ENCODE measurements around the gene TMEM205. TPM values are rescaled to one million over a fixed set of nuclear protein-coding genes. Genes with fewer than 3 reads are reported as not detected.
A peak's percentile ranks its signal among the peaks of the same experiment; 100 is the strongest.
"Not testable (repeated sequence)": the region's sequence is repeated elsewhere in the genome, so short reads cannot be mapped to it uniquely, and the experiment has no call there.

TMEM205 gene
- total RNA-seq: 10 to 100 TPM; 60.4 to 64.7 TPM

DNA sequence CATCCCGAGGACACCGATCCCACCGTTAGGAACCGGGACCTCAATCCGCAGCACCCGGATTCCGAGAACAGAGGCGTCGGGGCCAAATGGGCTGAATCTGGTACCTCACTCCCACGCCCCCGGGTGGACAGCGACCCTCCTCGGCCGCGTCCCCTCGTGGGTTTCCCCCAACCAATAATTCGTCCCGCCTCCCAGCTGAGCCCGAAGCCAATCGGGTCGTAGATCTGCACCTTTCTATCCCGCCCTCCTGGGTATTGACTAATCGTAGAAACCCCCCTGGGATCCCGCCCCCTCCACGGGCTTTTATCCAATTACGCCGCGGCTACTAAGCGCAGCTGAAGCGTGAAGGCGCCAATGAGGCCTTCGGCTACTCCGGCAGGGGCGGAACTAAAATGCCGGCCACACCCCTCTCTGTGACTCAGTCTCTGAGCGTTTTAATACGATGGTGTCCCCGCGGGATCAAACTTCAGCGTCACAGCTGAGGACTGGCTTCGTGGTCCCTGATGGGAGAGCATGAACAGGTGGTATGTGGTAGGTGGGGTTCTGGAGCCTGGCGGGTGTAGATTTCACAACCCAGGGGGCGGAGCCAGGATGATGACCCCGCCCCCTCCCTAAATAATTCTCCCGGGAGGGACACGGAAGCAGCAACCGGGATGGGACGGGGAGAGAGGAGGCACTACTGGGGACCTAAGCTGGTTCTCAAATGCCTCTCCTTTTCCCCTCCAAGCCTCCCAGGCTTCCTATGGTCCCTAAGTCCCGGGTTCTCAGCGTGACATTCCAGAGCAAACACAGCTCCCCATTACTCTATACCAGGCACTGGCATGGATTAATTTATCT is at the start of gene TMEM205, which contains the start of gene CCDC159:
TMEM205 (minus strand) TSS at position 165 of the 837 bp plus-strand sequence. CDS start 649 bp downstream, outside the sequence.
CCDC159 (plus strand) TSS at position 416 of the 837 bp plus-strand sequence; CDS start at position 504, 88 bp downstream.
- Mint-ChIP-seq H3K27me3 (ENCODE audit: low read depth) (no peaks in the 10 kb centered on the region), H3K27ac (peak within 1 kb of the TSS; percentile 88), H3K36me3 (ENCODE audit: insufficient read depth in 2 of 2) (peaks cover 4 to 6% of the 10 kb centered on the region in 2 donors), H3K4me3 (peak within 1 kb of the TSS; percentile 95 to 96), H3K9me3 (peaks cover 2% of the 10 kb centered on the region in 2 donors), H3K4me1 (ENCODE audit: low read depth) (peaks cover 33% of the 10 kb centered on the region)
- peak; percentile 98 to 99 for DNase-seq
- peak; percentile 96 for ATAC-seq (replicated peaks in 1 of 2)

- Mint-ChIP-seq H3K36me3 (ENCODE audit: insufficient read depth in 2 of 2) (peaks cover 1 to 2% of the 10 kb centered on the region in 2 donors), H3K27me3 (ENCODE audit: low read depth) (peaks cover 10% of the 10 kb centered on the region), H3K4me3 (no peak overlapping the region), H3K9me3 (peaks cover 0 to 4% of the 10 kb centered on the region in 2 donors), H3K27ac (no peak overlapping the region), H3K4me1 (ENCODE audit: low read depth) (peaks cover 6% of the 10 kb centered on the region)
- DNase-seq (no peak), ATAC-seq (replicated peaks in 1 of 2) (no peak)
These were observed 45.0 kb upstream of the TMEM205 start for GRCh38 chr19:11390933-11391680.

- DNase-seq (no peak), ATAC-seq (replicated peaks in 1 of 2) (no peak)
- Mint-ChIP-seq H3K4me3 (no peak overlapping the region), H3K36me3 (ENCODE audit: insufficient read depth in 2 of 2) (peaks cover 1 to 2% of the 10 kb centered on the region in 2 donors), H3K27ac (no peak overlapping the region), H3K9me3 (peaks cover 0 to 4% of the 10 kb centered on the region in 2 donors), H3K27me3 (ENCODE audit: low read depth) (peaks cover 9% of the 10 kb centered on the region), H3K4me1 (ENCODE audit: low read depth) (peaks cover 6% of the 10 kb centered on the region)
These were observed 44.3 kb upstream of the TMEM205 start for GRCh38 chr19:11390359-11390758.

- H3K27me3 Mint-ChIP-seq (ENCODE audit: low read depth): peaks cover 6% of the 10 kb centered on the region
- H3K4me1 Mint-ChIP-seq (ENCODE audit: low read depth): peaks cover 14% of the 10 kb centered on the region
- ATAC-seq (replicated peaks in 1 of 2): no peak
- H3K4me3 Mint-ChIP-seq: no peak overlapping the region
- no peak for DNase-seq
- peaks cover 1 to 2% of the 10 kb centered on the region in 2 donors for H3K36me3 Mint-ChIP-seq (ENCODE audit: insufficient read depth in 2 of 2)
- peaks cover 0 to 4% of the 10 kb centered on the region in 2 donors for H3K9me3 Mint-ChIP-seq
- H3K27ac Mint-ChIP-seq: no peak overlapping the region
These were observed 41.3 kb upstream of the TMEM205 start for GRCh38 chr19:11387162-11388034.

- peaks cover 36% of the 10 kb centered on the region for H3K4me1 Mint-ChIP-seq (ENCODE audit: low read depth)
- H3K36me3 Mint-ChIP-seq (ENCODE audit: insufficient read depth in 2 of 2): peaks cover 2 to 3% of the 10 kb centered on the region in 2 donors
- no peak overlapping the region for H3K27ac Mint-ChIP-seq
- H3K4me3 Mint-ChIP-seq: peak overlapping the region in 1 of 2 donors; percentile 31
- ATAC-seq (replicated peaks in 1 of 2) (no peak), DNase-seq (no peak)
- peaks cover 6% of the 10 kb centered on the region for H3K27me3 Mint-ChIP-seq (ENCODE audit: low read depth)
- no peaks in the 10 kb centered on the region for H3K9me3 Mint-ChIP-seq
These were observed 38.7 kb upstream of the TMEM205 start for GRCh38 chr19:11384778-11385129.

DNA sequence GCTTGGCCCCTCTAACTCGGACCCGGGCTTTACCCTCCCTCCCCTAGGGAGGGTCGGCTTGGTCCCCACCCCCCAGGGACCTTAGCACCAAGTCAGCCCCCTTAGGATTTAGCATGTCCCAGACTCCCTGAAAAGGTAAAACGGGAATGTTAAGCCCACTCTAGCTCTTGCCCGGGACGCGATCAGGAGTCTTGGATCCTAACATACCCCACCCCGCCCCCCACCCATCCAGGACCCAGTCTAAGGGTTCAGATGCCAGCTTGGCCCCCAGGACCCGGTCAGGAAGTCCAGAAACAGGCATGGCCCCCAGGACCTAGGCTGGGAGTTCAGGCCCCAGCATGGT is 37.6 kb upstream of the TMEM205 start:
- H3K36me3 Mint-ChIP-seq (ENCODE audit: insufficient read depth in 2 of 2): peaks cover 2 to 3% of the 10 kb centered on the region in 2 donors
- peak overlapping the region in 1 of 2 donors; percentile 95 for H3K4me3 Mint-ChIP-seq
- peaks cover 44% of the 10 kb centered on the region for H3K4me1 Mint-ChIP-seq (ENCODE audit: low read depth)
- no peak overlapping the region for H3K27ac Mint-ChIP-seq
- H3K27me3 Mint-ChIP-seq (ENCODE audit: low read depth): peaks cover 6% of the 10 kb centered on the region
- no peaks in the 10 kb centered on the region for H3K9me3 Mint-ChIP-seq
- ATAC-seq (replicated peaks in 1 of 2) (no peak), DNase-seq (no peak)

DNA sequence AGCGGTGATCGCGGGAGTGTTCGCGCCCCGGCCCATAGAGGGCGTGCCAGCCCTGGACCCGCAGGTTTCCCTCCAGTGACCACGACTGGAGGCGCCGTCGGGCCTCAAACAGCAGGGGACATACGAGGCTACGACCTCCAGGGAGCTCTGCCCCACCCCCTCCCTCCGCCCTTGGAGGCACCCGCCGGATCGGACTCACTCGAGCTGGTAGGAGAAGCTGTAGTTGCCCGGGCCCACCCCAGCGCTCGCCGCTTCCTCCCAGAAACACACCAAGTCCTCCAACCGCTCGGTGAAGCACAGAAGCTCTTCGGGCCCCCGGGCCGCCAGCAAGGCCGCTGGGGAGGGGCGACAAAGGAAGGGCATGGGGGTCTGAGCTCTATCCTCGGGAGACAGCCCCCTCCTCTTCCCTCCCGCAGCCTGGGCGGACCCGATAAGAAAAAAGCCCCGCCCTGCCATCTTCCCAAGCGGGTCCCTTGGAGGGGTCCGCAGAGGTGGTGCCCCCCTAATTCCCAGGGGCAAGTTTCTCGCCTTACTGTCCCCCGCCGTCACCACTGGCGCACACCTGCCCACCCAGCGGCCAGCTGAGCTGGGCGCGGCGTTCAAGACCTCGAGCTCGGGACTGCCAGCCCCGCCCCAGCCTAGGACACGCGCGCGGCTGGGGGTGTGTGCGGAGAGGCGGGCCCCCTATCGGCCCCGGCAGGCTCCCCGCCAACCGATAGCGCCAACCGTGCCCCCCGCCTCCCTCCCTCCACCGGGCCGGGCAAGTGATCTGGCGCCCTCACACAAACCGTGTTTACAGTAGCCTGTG is 37.0 kb upstream of the TMEM205 start:
- Mint-ChIP-seq H3K4me3 (peak overlapping the region; percentile 89 to 95), H3K36me3 (ENCODE audit: insufficient read depth in 2 of 2) (peaks cover 2 to 5% of the 10 kb centered on the region in 2 donors), H3K9me3 (no peaks in the 10 kb centered on the region), H3K27ac (peak overlapping the region; percentile 56), H3K27me3 (ENCODE audit: low read depth) (peaks cover 6% of the 10 kb centered on the region), H3K4me1 (ENCODE audit: low read depth) (peaks cover 49% of the 10 kb centered on the region)
- ATAC-seq (replicated peaks in 1 of 2): no peak
- peak; percentile 66 to 74 for DNase-seq

- peak overlapping the region; percentile 83 for H3K27ac Mint-ChIP-seq
- peaks cover 66% of the 10 kb centered on the region for H3K4me1 Mint-ChIP-seq (ENCODE audit: low read depth)
- peaks cover 6% of the 10 kb centered on the region for H3K27me3 Mint-ChIP-seq (ENCODE audit: low read depth)
- DNase-seq: peak; percentile 97 to 98
- ATAC-seq (replicated peaks in 1 of 2): peak; percentile 81 to 83
- H3K36me3 Mint-ChIP-seq (ENCODE audit: insufficient read depth in 2 of 2): peaks cover 8 to 10% of the 10 kb centered on the region in 2 donors
- peaks cover 0 to 2% of the 10 kb centered on the region in 2 donors for H3K9me3 Mint-ChIP-seq
- peak overlapping the region; percentile 89 to 95 for H3K4me3 Mint-ChIP-seq
These were observed 34.8 kb upstream of the TMEM205 start for GRCh38 chr19:11380653-11381537.

DNA sequence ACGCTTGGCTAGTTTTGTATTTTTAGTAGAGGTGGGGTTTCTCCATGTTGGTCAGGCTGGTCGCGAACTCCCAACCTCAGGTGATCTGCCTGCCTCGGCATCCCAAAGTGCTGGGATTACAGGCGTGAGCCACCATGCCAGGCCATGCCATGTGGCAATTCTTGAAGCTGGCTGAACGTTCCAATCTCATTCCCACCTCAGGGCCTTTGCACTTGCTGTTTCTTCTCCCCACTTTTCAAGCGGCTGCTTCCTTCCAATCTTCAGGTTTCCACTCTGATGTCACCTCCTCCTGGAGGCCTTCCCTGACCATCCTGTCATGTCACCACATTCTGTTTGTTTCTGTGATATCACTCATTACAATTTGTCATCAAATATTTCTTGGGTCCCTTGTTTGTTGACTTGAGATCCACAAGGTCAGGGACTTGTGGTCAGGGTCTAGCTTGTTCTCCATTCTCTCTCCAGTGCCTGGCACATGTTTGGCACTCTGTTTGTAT is 33.8 kb upstream of the TMEM205 start:
- H3K36me3 Mint-ChIP-seq (ENCODE audit: insufficient read depth in 2 of 2): peaks cover 8 to 10% of the 10 kb centered on the region in 2 donors
- DNase-seq: no peak
- peaks cover 4% of the 10 kb centered on the region for H3K27me3 Mint-ChIP-seq (ENCODE audit: low read depth)
- peak overlapping the region; percentile 89 to 95 for H3K4me3 Mint-ChIP-seq
- H3K4me1 Mint-ChIP-seq (ENCODE audit: low read depth): peaks cover 70% of the 10 kb centered on the region
- peaks cover 0 to 2% of the 10 kb centered on the region in 2 donors for H3K9me3 Mint-ChIP-seq
- ATAC-seq (replicated peaks in 1 of 2): no peak
- H3K27ac Mint-ChIP-seq: peak overlapping the region; percentile 83

- not testable (repeated sequence) for H3K4me3 Mint-ChIP-seq; H3K27ac Mint-ChIP-seq; ATAC-seq (replicated peaks in 1 of 2); H3K9me3 Mint-ChIP-seq; H3K27me3 Mint-ChIP-seq (ENCODE audit: low read depth); DNase-seq
- Mint-ChIP-seq H3K36me3 (ENCODE audit: insufficient read depth in 2 of 2) (peaks cover 8 to 10% of the 10 kb centered on the region in 2 donors), H3K4me1 (ENCODE audit: low read depth) (peaks cover 70% of the 10 kb centered on the region)
These were observed 33.3 kb upstream of the TMEM205 start for GRCh38 chr19:11379269-11379845.
